GM12873 (cell line): ENCODE data around the gene SMC4.

Experiments
- TF ChIP-seq, protein P1 (sequence below): IDR thresholded peaks from 2 replicates; pipeline ENCODE4 v1.5.1; 2012; ENCODE audit warnings: low read depth, mild to moderate bottlenecking, moderate library complexity, low read length, control low read depth; ENCODE audit not compliant: insufficient read depth; ENCODE audit errors: missing control alignments

The SMC4 gene

DNA sequence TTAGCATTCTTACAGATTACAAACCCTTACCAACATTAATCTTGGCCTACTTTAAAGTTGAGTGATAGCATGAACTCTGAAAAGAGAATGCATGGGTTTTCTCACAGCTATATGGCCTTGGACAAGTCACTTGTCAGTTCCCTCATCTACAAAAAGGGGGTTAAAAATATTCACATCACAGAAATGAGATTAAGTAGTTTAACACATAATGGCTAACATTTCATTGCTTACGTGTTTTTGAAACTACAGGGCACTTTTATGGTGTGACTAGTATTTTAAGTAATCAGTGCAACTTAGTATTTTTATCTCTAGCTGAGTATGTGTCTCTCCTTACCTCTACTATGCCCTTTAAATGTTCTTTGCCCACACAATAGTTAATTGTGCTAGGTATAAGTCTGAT lies 36.3 kb downstream of the SMC4 start:
- TF ChIP-seq, protein P1, sequence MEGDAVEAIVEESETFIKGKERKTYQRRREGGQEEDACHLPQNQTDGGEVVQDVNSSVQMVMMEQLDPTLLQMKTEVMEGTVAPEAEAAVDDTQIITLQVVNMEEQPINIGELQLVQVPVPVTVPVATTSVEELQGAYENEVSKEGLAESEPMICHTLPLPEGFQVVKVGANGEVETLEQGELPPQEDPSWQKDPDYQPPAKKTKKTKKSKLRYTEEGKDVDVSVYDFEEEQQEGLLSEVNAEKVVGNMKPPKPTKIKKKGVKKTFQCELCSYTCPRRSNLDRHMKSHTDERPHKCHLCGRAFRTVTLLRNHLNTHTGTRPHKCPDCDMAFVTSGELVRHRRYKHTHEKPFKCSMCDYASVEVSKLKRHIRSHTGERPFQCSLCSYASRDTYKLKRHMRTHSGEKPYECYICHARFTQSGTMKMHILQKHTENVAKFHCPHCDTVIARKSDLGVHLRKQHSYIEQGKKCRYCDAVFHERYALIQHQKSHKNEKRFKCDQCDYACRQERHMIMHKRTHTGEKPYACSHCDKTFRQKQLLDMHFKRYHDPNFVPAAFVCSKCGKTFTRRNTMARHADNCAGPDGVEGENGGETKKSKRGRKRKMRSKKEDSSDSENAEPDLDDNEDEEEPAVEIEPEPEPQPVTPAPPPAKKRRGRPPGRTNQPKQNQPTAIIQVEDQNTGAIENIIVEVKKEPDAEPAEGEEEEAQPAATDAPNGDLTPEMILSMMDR: no peak

DNA sequence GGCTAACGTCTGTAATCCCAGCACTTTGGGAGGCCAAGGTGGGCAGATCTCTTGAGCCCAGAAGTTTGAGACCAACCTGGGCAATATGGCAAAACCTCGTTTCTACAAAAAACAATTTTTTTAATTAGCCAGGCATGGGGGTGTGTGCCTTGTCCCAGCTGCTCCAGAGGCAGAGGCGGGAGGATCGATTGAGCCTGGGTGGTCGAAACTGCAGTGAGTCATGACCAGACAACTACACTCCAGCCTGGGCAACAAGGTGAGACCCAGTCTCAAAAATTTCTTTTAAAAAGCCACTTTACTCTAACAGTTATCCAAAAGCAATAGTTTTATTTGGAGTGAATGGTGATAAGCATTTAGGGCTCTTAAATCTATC lies 37.6 kb downstream of the SMC4 start:
- TF ChIP-seq, protein P1: no peak

DNA sequence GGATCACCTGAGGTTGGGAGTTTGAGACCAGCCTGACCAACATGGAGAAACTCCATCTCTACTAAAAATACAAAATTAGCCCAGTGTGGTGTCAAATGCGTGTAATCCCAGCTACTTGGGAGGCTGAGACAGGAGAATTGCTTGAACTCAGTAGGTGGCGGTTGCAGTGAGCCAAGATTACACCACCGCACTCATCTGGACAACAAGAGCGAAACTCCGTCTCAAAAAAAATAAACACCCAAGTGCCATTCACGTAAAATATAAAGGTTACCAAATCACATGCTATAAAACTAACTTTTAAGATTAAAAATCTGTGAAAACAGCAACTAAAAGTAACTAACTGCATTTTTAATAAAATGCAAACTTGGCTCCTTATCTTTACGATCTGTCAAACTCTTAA lies 41.2 kb downstream of the SMC4 start:
- TF ChIP-seq, protein P1: no peak

DNA sequence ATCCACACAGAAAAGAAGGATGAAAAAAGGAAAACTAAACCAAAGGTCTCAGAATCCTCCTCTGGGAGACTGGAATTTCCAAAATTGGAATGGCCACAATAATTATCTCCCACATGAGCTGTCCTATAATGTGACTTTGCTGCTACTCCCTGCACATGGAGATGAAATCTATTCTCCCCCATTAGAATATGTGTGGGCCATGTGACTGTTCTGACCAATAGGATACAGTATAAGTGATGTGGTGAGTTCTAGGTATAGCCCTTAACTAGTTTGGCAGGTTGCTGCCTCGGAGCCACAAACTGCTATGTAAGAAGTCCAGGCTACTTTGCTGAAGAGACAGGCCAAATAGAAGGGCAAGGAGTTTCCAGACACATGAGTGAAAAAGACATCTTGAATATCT lies 45.0 kb downstream of the SMC4 start:
- TF ChIP-seq, protein P1: no peak

DNA sequence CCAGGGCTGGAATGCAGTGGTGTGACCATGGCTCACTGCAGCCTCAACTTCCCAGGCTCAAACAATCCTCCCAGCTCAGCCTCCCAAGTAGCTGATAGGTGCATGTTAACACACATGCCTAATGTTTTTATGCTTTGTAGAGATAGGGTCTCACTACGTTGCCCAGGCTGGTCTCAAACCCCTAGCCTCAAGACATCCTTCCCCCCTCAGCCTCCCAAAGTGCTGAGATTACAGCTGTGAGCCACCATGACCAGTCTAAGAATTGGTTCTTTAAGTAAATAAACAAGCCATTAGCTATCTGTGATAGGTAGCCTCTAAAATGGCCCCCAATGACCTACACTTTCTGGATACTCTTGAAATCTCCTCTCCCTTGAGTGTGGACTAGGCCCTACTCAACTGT lies 46.4 kb downstream of the SMC4 start:
- TF ChIP-seq, protein P1: no peak

DNA sequence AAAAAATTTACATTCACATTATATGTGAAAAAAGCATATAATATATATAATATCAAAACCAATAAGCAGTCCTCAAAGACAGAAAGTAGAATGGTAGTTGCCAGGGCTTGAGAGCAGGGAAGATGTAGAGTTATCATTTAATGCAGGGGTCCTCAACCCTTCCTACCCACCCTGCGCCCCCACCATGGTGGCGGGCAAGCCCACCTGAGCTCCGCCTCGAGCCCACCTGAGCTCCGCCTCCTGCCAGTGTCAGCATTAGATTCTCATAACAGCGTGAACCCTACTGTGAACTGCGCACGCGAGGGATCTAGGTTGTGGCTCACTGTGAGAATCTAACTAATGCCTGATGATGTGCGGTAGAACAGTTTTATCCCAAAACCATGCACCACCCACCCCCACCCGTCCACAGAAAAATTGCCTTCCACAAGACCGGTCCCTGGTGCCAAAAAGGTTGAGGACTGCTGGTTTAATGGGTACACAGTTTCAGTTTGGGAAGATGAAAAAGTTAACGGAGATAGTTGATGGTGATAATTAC lies 47.1 kb downstream of the SMC4 start:
- TF ChIP-seq, protein P1: no peak

DNA sequence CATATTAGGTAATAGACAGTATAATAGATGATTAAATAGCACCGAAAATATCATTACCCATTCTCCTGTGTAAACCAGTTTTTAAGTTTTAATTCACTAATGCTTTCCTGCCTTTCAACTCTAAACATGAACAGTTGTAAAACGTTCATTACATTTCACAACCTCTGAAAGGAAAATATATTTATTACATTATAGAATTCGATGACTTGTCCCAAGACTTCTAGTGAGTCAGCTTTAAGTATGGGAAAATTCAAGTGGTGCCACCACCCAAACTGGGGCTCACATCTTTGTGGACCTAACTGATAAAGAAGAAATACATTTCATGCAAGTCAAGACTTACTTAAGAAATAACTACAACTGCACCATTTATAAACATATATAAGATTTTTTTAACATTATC lies 48.1 kb downstream of the SMC4 start:
- TF ChIP-seq, protein P1: no peak
